GM12872 (cell line): ENCODE data around the gene ENTR1.

Experiments used
- TF ChIP-seq, protein P1 (sequence below): IDR thresholded peaks from 3 replicates; pipeline ENCODE4 v1.5.1; 2011; ENCODE audit warnings: low read depth, mild to moderate bottlenecking, low read length, moderate library complexity; ENCODE audit not compliant: insufficient read depth

ENTR1 gene

GRCh38 chr9:136395345-136396218 lies 14.8 kb downstream of the ENTR1 start:
- TF ChIP-seq, protein P1, sequence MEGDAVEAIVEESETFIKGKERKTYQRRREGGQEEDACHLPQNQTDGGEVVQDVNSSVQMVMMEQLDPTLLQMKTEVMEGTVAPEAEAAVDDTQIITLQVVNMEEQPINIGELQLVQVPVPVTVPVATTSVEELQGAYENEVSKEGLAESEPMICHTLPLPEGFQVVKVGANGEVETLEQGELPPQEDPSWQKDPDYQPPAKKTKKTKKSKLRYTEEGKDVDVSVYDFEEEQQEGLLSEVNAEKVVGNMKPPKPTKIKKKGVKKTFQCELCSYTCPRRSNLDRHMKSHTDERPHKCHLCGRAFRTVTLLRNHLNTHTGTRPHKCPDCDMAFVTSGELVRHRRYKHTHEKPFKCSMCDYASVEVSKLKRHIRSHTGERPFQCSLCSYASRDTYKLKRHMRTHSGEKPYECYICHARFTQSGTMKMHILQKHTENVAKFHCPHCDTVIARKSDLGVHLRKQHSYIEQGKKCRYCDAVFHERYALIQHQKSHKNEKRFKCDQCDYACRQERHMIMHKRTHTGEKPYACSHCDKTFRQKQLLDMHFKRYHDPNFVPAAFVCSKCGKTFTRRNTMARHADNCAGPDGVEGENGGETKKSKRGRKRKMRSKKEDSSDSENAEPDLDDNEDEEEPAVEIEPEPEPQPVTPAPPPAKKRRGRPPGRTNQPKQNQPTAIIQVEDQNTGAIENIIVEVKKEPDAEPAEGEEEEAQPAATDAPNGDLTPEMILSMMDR: no peak

DNA sequence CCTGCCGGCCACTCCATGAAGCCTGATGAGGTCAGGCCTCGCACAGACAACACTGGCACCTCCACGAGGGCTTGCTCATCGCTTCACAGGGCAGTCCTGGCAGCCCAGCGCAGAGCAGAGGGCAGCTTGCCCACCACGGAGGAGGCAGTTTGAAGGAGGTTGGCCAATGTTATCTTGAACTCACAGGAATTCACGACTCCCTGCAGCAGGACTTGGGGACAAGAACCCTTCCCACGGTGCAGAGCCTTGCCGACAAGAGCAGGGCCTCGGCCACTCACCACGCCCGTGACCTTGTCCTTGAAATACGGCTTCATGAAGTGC lies 15.4 kb downstream of the ENTR1 start:
- TF ChIP-seq, protein P1: no peak

GRCh38 chr9:136394312-136395019 lies 15.9 kb downstream of the ENTR1 start:
- TF ChIP-seq, protein P1: no peak

DNA sequence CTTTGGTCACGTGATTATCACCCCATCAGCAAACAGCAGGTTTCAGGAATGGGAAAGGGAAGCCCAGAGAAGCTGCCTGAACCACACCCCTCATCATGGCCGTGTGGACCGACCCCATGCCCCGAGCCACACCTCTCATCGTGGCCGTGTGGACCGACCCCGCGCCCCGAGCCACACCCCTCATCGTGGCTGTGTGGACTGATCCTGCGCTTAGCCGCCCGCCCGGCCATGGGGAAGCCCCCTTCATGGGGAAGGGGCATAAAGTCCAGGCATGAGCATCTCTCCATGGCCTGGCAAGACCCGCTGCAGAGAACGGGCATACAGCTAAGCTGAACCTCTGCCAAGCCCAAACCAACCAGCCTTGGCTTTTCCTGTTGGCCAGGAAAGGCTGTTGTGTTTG lies 16.9 kb downstream of the ENTR1 start:
- TF ChIP-seq, protein P1: no peak

DNA sequence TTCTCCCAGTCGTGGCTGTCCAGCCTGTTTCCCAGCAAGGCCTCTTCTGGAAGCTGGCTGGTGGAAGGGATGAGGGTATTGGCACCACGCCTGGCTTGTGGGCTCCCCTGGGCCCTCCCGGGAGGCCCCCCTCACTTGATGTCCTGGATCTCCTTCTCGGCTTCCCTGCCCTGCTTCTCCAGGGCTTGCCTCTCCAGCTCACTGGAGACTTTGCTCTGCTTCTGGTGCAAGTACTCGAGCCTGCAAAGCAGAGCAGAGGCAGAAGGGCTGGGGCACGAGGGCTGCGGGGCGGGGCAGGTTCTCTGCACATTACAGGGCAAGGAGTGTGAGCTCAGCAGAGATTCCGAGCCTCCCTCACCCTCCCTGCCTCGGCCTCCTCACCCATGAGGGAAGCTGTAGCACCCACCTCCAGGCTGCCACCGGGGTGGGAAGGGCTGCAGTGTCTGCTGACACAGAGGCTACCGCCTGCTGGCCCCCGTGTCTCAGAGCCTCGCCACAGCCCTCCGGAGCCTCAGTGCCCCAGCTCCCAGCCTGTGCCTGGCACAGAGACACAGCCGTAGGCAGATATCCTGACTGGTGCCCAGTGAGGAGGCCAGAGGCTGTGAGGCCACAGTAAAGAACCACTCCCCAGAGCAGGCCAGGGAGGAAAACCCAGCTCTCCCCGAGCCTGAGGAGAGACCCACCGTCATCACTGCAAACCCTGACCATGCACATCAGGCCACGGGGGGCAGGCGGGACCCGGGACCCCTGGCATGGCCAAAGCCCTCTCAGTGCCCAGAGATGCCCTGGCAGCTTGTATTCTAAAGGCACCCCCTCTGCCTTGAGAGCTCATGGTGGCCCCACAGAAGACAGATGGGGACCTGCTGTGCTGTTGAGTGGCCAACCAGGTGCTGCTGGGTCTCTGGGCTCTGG lies 17.6 kb downstream of the ENTR1 start:
- TF ChIP-seq, protein P1: no peak

DNA sequence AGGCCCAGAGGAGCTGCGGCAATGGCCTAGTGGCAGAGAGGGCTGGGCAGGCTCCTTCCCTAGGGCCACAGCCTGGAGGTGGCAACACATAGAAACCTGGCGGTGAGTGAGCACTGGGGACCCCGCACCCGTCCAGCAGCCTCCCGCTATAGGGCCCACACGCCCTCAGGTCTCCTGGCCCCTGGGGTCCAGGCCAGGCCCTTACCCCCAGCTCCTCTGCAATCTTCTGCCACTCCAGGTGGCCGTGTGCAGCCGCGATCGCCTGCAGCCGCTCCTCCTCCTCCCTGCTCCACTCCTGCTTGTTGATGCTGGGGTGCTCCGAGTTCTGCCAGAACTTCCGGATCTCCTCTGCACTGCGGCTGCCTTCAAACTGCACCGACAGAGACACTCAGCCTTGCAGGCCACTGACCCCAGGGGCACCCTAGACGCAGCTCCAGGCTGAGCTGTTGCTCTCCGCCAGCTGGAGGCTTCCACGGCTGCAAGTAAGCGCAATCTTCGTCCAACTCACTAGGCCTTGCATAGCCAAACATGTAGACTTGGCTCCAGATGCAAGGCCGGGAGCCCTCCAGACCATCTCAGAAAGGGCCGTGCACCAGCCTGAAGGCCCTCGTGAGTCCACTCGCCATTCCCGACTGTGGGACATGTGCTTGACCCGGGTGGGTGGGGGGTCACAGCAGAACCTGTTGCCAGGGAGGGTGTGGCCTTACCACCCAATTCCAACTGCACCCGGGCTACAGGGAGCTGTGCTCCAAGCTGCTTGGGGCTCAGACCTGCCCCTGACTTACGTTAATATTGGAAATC lies 18.5 kb downstream of the ENTR1 start:
- TF ChIP-seq, protein P1: no peak
